Sciatic nerve (tissue), 2 donors: Measurements from ENCODE around the gene PAK2. TPM values are rescaled to one million over a fixed set of nuclear protein-coding genes. Genes with fewer than 3 reads are reported as not detected.

Experiments used
- ATAC-seq: fragments of 200-7000 bp; cut with Tn5 transposase; one replicate; pipeline ENCODE4 v1.9.1; 2020; ENCODE audit warnings: mild to moderate bottlenecking, moderate library complexity
- DNase-seq: peaks from one replicate; pipeline ENCODE4 v3.0.0-alpha.2; 2020; ENCODE audit warnings: low spot score
- intact Hi-C: fragments of 100-400 bp; cut with DNase I; formaldehyde crosslinking; loops from one replicate; pipeline ENCODE4 v1.14.2; 2022
- total RNA-seq: library from RNA; stranded (reverse); fragmentation: NEBNext Ultra II Directional; extraction: Animal tissue kit (Norgen Biotek cat#: 25700); gene quantifications from one replicate; pipeline ENCODE4 v1.2.1, GENCODE V29; 2021
- donor health status: DM: no; HTN: no; CAD: no.
- donor health status: DM: no; HTN: no; CAD: no.

PAK2 gene
- total RNA-seq, 1 donor from 2014 or later: 60.8 TPM

GRCh38 chr3:196774191-196774820, 34.6 kb downstream of the PAK2 start:
- DNase-seq (no peak), ATAC-seq (no peak)
- intact Hi-C loops: no loop called here

GRCh38 chr3:196774848-196775422, 35.3 kb downstream of the PAK2 start:
- intact Hi-C loops: no loop called here
- DNase-seq: no peak
- no peak for ATAC-seq

- ATAC-seq (no peak), DNase-seq (no peak)
- intact Hi-C loops: no loop called here
Observed at GRCh38 chr3:196775938-196776337, 36.3 kb downstream of the PAK2 start.

GRCh38 chr3:196777836-196778235, 38.2 kb downstream of the PAK2 start:
- intact Hi-C loops: no loop called here
- ATAC-seq (no peak), DNase-seq (no peak)

GRCh38 chr3:196778755-196779154, 39.1 kb downstream of the PAK2 start:
- DNase-seq (no peak), ATAC-seq (no peak)
- intact Hi-C loops: no loop called here

GRCh38 chr3:196782511-196782910, 42.9 kb downstream of the PAK2 start:
- ATAC-seq: no peak
- no peak for DNase-seq
- intact Hi-C loops: no loop called here

- intact Hi-C loops: no loop called here
- ATAC-seq: no peak
- no peak for DNase-seq
Observed at GRCh38 chr3:196788528-196788927, 48.9 kb downstream of the PAK2 start.

GRCh38 chr3:196789885-196790359, 50.3 kb downstream of the PAK2 start:
- DNase-seq (no peak), ATAC-seq (no peak)
- intact Hi-C loops: no loop called here

- no peak for ATAC-seq
- intact Hi-C loops: no loop called here
- DNase-seq: no peak
Observed at GRCh38 chr3:196790636-196791035, 51.0 kb downstream of the PAK2 start.

- DNase-seq (no peak), ATAC-seq (peak; percentile 41)
- intact Hi-C loops: no loop called here
Observed at GRCh38 chr3:196792771-196793170, 53.1 kb downstream of the PAK2 start.

- intact Hi-C loops: no loop called here
- DNase-seq (no peak), ATAC-seq (no peak)
Observed at GRCh38 chr3:196793246-196793645, 53.6 kb downstream of the PAK2 start.

GRCh38 chr3:196794467-196794866, 54.8 kb downstream of the PAK2 start:
- DNase-seq (no peak), ATAC-seq (no peak)
- intact Hi-C loops: no loop called here

GRCh38 chr3:196796317-196796716, 56.7 kb downstream of the PAK2 start:
- intact Hi-C loops: no loop called here
- ATAC-seq: no peak
- DNase-seq: no peak

GRCh38 chr3:196800742-196801434, 61.2 kb downstream of the PAK2 start:
- no peak for DNase-seq
- no peak for ATAC-seq
- intact Hi-C loops: no loop called here

GRCh38 chr3:196803891-196804468, 64.3 kb downstream of the PAK2 start:
- no peak for ATAC-seq
- no peak for DNase-seq
- intact Hi-C loops: no loop called here

- no peak for ATAC-seq
- DNase-seq: no peak
- intact Hi-C loops: no loop called here
Observed at GRCh38 chr3:196804773-196805172, 65.1 kb downstream of the PAK2 start.

GRCh38 chr3:196810963-196811581, 71.4 kb downstream of the PAK2 start:
- intact Hi-C loops: no loop called here
- DNase-seq (no peak), ATAC-seq (no peak)

GRCh38 chr3:196812853-196813252, 73.2 kb downstream of the PAK2 start:
- intact Hi-C loops: no loop called here
- ATAC-seq (no peak), DNase-seq (no peak)

- intact Hi-C loops: no loop called here
- ATAC-seq (no peak), DNase-seq (no peak)
Observed at GRCh38 chr3:196813903-196814302, 74.2 kb downstream of the PAK2 start.
